H1 (cell line): ENCODE results near the gene APAF1.

ENCODE experiments used
- TEAD4 ChIP-seq: IDR thresholded peaks from 2 replicates; pipeline ENCODE4 v1.6.1; 2012; ENCODE audit warnings: low read depth, low read length, inconsistent platforms, mixed read lengths
- TF ChIP-seq, protein P1 (sequence below), 3 experiments: IDR thresholded peaks; 1 replicate in 2 of 3; 2 replicates in 1 of 3; pipeline versions ENCODE4 v1.5.1 to v1.6.1; 2011; ENCODE audit warnings: low read length in 3 of 3, mild to moderate bottlenecking in 3 of 3, inconsistent platforms in 2 of 3, low read depth in 1 of 3, moderate library complexity in 1 of 3; ENCODE audit not compliant: insufficient read depth in 1 of 3; ENCODE audit errors: control extremely low read depth in 1 of 3

DNA sequence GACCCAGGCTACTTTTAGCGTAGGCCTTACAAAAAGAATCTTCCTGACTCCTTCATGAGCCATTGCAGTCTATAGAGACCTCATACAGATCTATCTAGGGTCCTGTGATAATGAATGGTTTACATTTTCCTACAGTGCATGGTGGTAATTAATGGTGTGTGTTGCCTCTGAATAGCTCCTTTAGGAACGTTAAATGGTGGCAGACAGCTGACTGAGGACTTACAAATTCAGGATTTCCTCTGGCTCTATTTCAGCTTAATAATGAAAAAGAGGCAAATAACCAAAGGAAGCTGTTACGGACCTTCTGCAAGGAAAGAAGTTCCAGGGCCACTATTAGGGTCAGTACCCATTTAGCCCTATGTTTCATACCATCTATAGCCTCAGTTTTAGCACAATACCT lies 5.6 kb upstream of the APAF1 start:
- TF ChIP-seq, protein P1, sequence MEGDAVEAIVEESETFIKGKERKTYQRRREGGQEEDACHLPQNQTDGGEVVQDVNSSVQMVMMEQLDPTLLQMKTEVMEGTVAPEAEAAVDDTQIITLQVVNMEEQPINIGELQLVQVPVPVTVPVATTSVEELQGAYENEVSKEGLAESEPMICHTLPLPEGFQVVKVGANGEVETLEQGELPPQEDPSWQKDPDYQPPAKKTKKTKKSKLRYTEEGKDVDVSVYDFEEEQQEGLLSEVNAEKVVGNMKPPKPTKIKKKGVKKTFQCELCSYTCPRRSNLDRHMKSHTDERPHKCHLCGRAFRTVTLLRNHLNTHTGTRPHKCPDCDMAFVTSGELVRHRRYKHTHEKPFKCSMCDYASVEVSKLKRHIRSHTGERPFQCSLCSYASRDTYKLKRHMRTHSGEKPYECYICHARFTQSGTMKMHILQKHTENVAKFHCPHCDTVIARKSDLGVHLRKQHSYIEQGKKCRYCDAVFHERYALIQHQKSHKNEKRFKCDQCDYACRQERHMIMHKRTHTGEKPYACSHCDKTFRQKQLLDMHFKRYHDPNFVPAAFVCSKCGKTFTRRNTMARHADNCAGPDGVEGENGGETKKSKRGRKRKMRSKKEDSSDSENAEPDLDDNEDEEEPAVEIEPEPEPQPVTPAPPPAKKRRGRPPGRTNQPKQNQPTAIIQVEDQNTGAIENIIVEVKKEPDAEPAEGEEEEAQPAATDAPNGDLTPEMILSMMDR (IDR thresholded peaks at IDR 0.05; ENCODE audit: control extremely low read depth in 1 of 3, insufficient read depth in 1 of 3, low read depth in 1 of 3, low read length in 3 of 3): no peak
- TF ChIP-seq TEAD4: no peak
